GM18873 (cell line): Measurements from ENCODE around the gene KLF9.
"Not testable (repeated sequence)": the region's sequence is repeated elsewhere in the genome, so short reads cannot be mapped to it uniquely, and the experiment has no call there.

ENCODE experiments used
- ATAC-seq: cut with Tn5 transposase; IDR thresholded peaks from one replicate; pipeline ENCODE4 v1.9.1; 2021; ENCODE audit warnings: mild to moderate bottlenecking, moderate library complexity, moderate number of reproducible peaks; ENCODE audit not compliant: unreplicated experiment, low FRiP score

The KLF9 gene

GRCh38 chr9:70405808-70406433 is 8.5 kb downstream of the KLF9 start:
- ATAC-seq: peak; percentile 11

GRCh38 chr9:70404261-70404660 is 10.2 kb downstream of the KLF9 start:
- no peak for ATAC-seq

- no peak for ATAC-seq
Measured at GRCh38 chr9:70403618-70404025, 10.8 kb downstream of the KLF9 start.

- no peak for ATAC-seq
Measured at GRCh38 chr9:70403166-70403565, 11.3 kb downstream of the KLF9 start.

GRCh38 chr9:70402213-70402612 is 12.2 kb downstream of the KLF9 start:
- no peak for ATAC-seq

DNA sequence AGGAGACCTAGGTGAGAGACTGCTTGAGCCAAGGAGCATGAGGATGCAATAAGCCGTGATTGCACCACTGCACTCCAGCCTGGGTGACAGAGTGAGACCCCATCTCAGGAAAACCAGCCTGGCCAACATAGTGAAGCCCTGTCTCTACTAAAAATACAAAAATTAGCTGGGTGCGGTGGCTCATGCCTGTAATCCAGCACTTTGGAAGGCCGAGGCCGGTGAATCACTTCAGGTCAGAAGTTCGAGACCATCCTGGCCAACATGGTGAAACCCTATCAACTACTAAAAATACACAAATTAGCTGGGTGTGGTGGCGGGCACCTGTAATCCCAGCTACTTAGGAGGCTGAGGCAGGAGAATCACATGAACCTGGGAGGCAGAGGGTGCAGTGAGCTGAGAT is 13.2 kb downstream of the KLF9 start:
- not testable (repeated sequence) for ATAC-seq

GRCh38 chr9:70400107-70400892 is 14.2 kb downstream of the KLF9 start:
- no peak for ATAC-seq

DNA sequence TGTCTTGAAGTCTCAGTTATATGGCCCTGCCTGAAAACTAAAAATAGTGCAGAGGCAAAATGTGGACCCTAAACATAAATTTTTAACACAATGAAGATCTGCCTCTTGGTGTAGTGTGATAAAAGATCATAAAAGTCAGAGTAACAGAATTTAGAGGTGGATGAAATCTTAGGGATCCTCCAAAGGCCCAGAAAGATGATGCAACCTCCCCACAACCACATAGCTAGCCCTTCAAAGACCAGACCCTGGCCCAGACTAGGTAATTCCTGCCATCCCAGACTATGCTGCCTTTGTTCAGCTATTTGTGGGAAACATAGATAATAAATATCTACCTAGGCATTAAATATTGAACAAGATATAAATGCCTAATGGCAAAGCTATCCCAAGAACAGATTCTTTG is 15.3 kb downstream of the KLF9 start:
- ATAC-seq: no peak

DNA sequence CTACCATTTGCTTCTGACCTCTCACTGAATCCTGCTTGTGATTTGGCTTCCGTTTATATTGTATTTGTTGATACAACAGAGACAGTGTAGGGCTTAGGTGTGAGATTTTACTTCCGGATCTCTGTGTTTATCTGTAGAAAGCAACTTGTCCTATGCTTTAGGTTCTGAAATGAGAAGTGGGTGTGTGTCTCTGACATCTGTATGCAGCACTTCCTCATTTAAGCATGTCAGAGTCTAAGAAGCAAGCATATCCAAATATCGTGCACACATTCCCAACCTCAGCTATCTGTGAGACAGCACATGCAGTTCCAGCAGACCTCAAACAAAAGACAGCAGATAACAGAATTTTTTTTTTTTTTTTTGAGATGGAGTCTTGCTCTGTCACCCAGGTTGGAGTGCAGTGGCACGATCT is 16.3 kb downstream of the KLF9 start:
- ATAC-seq: peak; percentile 98

GRCh38 chr9:70395652-70396051 is 18.8 kb downstream of the KLF9 start:
- no peak for ATAC-seq

GRCh38 chr9:70392850-70393249 is 21.6 kb downstream of the KLF9 start:
- no peak for ATAC-seq

DNA sequence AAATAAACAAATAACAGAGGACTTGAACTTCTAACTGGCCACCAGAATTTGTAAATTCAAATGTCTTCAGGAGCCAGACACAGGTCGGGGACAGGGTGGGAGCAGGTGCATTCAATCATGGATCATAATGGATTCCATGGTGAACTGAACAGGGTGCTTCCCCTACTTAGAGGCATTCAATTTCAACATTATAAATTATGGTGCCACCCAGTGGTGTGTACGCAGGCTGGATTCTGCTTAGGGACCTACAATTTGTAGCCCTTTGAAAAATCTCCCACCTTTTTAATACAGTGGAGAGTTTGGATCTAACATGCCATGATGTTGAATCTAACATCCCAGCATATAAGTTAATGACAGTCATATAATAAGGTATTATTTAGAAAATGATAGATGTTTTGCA is 22.3 kb downstream of the KLF9 start:
- ATAC-seq: no peak

DNA sequence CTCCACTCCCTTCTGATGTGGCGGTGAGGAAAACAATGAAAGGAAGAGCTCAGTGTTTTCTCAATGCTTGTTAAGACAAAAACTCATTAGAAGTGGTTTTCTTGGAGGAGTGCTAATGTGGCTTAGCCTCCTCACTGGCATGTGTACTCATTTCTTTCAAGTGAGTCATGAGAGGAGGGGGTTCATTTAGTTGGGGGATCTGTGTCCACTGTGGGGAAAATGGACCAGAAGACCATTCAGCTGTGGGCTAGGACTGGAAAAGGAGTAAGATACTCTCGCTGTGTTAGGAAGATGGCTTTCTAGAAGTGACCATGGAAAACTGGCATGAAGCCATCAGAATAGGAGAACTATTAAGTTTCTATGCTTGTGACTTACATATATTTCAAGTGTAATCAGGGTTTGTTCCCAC is 23.5 kb downstream of the KLF9 start:
- ATAC-seq: no peak

DNA sequence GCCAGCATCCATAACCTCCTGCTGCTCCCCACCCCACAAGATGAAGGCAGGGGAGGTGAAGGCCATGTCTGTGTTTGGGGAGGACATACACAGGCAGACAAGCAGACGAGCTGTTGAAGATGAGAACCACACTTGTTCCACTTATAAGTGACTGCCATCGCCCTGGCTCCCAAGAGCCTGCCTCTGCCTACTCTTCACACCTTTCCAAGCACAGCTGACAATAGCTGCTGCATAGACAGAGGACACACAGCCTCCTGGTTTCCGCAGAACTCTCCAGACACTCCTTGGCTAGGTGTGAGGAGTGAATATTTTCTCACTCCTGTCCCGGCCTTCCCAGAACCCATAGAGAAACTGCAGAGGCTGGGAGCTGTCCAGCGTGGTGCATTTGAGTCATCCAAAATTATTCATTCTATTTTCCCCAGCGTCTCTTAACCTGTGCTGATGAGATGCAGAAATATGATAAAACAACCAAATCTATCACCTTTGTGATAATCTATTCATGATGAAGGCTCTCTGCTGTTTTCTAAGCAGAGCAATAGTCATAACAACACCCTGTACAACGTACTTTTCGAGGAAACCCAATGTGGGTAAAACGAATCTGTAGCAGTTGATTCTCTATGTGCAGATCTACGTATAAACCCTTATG is 24.7 kb downstream of the KLF9 start:
- ATAC-seq: no peak

- no peak for ATAC-seq
Measured at GRCh38 chr9:70389188-70389587, 25.3 kb downstream of the KLF9 start.

GRCh38 chr9:70387663-70388062 is 26.8 kb downstream of the KLF9 start:
- ATAC-seq: no peak

- no peak for ATAC-seq
Measured at GRCh38 chr9:70385426-70385825, 29.0 kb downstream of the KLF9 start.

DNA sequence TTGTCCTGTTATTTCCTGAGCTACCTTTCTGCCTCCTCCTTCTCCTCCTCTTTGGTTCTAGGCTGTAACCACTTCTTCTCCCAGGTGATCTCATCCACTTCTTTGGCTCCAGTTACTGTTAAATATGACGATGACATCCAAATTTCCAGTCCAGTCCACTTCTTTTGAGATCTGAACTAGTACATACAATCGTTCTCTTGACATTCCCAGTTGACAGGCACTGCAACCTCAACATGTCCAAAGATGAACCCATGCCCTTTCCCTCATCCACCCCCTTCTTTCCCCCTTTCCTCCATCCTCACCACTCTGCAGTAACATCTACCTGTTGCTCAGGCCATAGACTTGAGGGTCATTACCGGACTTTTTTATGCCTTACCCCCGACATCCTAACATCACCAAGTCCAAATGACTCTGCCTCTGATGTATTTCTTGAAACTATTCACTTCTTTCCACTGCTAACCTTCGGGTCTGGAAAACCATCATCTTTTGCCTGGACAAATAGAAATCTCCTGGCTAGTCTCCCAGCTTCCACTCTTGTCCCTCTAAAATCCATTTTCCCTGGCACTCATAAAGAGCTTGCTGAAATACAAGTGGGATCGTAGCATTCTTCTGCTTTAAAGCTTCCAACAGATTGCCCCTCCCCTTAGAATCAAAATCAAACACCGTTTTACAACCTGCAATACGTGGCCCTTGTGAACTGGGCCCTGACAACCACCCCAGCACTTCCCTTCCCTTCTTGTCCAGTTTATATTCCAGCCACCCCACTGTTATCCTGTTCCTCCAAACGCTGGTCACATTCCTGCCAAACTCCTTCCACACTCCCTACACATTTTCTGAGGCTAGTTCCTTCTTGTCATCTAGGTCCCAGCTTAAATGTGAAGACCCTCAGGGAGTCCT is 31.5 kb downstream of the KLF9 start:
- no peak for ATAC-seq

GRCh38 chr9:70382046-70382708 is 32.3 kb downstream of the KLF9 start:
- ATAC-seq: no peak

GRCh38 chr9:70374962-70375618 is 39.4 kb downstream of the KLF9 start:
- no peak for ATAC-seq
